AG04450 (cell line): ENCODE results near the gene NR2C1. TPM values are rescaled to one million over a fixed set of nuclear protein-coding genes. Genes with fewer than 3 reads are reported as not detected.

ENCODE experiments used
- CTCF ChIA-PET: fragments of 300-600, 350-600 bp; formaldehyde crosslinking; extraction: SDS; loops from one replicate; lab custom pipeline; 2022; ENCODE audit warnings: antibody characterized with exemption, inconsistent platforms; lab: Charles Lee
- POLR2A ChIA-PET: fragments of 350-600 bp; formaldehyde crosslinking; extraction: SDS; loops from one replicate; lab custom pipeline; 2021; ENCODE audit warnings: antibody characterized with exemption, inconsistent platforms; lab: Yijun Ruan, JAX
- DNase-seq: peaks from one replicate; pipeline ENCODE4 v3.0.0-alpha.2; 2011; ENCODE audit warnings: low read depth, low spot score
- H3K27ac ChIP-seq: one replicate; pipeline ENCODE4 v1.5.1; 2012; ENCODE audit warnings: low read depth, low read length, control low read depth
- H3K27me3 ChIP-seq: one replicate; pipeline ENCODE4 v1.6.0; 2012; ENCODE audit warnings: low read length; ENCODE audit not compliant: control insufficient read depth, insufficient read depth
- H3K4me3 ChIP-seq: 2 replicates; pipeline ENCODE4 v1.5.1; 2011; ENCODE audit warnings: mild to moderate bottlenecking, low read depth, low read length, control low read depth
- H3K9me3 ChIP-seq: 2 replicates; pipeline ENCODE4 v1.5.1; 2012; ENCODE audit warnings: low read length; ENCODE audit not compliant: control insufficient read depth, insufficient read depth
- polyA plus RNA-seq: library from polyadenylated mRNA; depleted of rRNA; stranded (reverse); fragments of >200 nt; gene quantifications from 2 replicates; pipeline ENCODE4 v1.2.3, GENCODE V29; 2011
- TF ChIP-seq, protein P1 (sequence below): IDR thresholded peaks from 2 replicates; pipeline ENCODE4 v1.5.1; 2011; ENCODE audit warnings: low read depth, low read length, control low read depth, inconsistent platforms

NR2C1 gene
- polyA plus RNA-seq, 1 experiment = 32.8 TPM

DNA sequence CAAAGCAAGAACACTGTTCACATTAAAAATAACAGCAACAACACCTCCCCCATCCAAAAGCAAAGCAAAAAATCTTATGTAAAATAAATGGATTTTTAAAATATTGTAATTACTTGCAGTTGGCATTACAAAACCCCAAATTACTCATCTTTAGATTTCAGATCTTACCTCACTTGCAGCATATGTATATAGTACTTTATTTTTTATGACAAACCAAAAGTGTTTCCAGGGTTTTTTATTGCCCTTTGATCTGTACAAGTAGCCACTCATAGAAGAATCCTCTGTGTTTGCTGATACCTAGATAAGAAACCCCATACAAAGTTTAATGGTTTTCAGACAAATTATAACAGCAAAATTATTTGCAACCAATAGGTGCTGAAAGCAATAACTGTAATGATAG is 12.2 kb upstream of the NR2C1 start:
- H3K9me3 ChIP-seq = no peaks in the 10 kb centered on the region
- ChIA-PET POLR2A (no interaction called here), CTCF (interaction anchor here (0.6 to 1.7 kb wide), 4 partner anchors 12 to 132 kb away, joined by 3 to 7 read pairs (median 4); partner anchors contain the start of genes NR2C1 and VEZT)
- TF ChIP-seq, protein P1, sequence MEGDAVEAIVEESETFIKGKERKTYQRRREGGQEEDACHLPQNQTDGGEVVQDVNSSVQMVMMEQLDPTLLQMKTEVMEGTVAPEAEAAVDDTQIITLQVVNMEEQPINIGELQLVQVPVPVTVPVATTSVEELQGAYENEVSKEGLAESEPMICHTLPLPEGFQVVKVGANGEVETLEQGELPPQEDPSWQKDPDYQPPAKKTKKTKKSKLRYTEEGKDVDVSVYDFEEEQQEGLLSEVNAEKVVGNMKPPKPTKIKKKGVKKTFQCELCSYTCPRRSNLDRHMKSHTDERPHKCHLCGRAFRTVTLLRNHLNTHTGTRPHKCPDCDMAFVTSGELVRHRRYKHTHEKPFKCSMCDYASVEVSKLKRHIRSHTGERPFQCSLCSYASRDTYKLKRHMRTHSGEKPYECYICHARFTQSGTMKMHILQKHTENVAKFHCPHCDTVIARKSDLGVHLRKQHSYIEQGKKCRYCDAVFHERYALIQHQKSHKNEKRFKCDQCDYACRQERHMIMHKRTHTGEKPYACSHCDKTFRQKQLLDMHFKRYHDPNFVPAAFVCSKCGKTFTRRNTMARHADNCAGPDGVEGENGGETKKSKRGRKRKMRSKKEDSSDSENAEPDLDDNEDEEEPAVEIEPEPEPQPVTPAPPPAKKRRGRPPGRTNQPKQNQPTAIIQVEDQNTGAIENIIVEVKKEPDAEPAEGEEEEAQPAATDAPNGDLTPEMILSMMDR = no peak
- H3K27ac ChIP-seq = no peak overlapping the region
- H3K4me3 ChIP-seq = no peak overlapping the region
- H3K27me3 ChIP-seq = no peaks in the 10 kb centered on the region
- no peak for DNase-seq

DNA sequence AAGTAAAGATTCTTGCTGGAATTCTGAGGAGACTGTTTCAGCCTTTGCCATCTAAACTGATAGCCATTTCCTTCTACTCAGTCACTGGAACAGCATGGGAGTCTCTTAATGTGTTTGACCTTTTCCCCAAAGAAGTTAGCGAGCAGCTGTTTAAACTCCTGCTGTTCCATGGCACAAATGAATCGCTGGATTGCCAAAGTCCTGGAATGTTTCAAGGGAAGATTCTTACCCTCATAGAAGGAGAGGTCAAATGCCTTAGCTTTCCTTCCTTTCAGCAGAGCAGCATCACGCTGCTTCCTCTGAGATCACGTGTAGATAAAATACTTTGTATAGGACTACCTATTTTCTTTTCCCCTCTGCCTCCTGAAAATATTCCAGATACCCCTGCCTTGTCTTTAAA is 10.5 kb upstream of the NR2C1 start:
- Histone ChIP-seq H3K27me3 (no peaks in the 10 kb centered on the region), H3K27ac (no peak overlapping the region), H3K9me3 (no peaks in the 10 kb centered on the region), H3K4me3 (no peak overlapping the region)
- CTCF ChIA-PET = interaction anchor here (1.0 to 2.9 kb wide), 4 partner anchors 11 to 254 kb away, joined by 3 to 17 read pairs (median 3); partner anchors contain the start of genes NR2C1 and VEZT
- POLR2A ChIA-PET = interaction anchor here (1.6 kb wide), 2 partner anchors 10 to 133 kb away, joined by 4 to 6 read pairs; partner anchors contain the start of genes FGD6, NR2C1 and VEZT
- DNase-seq = peak; percentile 66
- TF ChIP-seq, protein P1 = no peak

DNA sequence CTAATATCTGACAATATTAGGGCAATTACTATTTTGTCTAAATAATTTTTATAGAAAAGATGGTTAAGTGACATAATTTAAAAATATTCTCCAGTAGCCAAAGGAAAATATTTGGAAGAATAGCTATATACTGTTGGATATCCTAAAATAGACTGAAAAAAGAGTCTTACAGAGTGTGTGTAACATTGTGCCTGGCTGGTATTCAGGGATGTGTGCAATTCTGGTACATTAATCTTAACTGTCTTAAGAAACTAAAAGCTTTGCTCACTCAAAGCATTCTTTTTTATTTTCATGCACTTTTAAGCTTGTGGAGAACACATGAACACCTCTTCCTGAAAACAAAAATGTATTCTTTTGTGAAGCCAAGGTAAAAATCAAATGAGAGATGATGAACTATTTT is 10.1 kb upstream of the NR2C1 start:
- DNase-seq = no peak
- POLR2A ChIA-PET = interaction anchor here (1.1 to 1.6 kb wide), 3 partner anchors 10 to 390 kb away, joined by 4 to 6 read pairs (median 4); partner anchors contain the start of genes FGD6, METAP2, NR2C1 and VEZT
- Histone ChIP-seq H3K27ac (no peak overlapping the region), H3K4me3 (no peak overlapping the region), H3K9me3 (no peaks in the 10 kb centered on the region), H3K27me3 (no peaks in the 10 kb centered on the region)
- TF ChIP-seq, protein P1 = no peak
- CTCF ChIA-PET = interaction anchor here (1.0 to 2.9 kb wide), 4 partner anchors 10 to 254 kb away, joined by 3 to 17 read pairs (median 3); partner anchors contain the start of genes NR2C1 and VEZT

- Histone ChIP-seq H3K27ac (no peak overlapping the region), H3K27me3 (no peaks in the 10 kb centered on the region), H3K9me3 (no peaks in the 10 kb centered on the region), H3K4me3 (no peak overlapping the region)
- TF ChIP-seq, protein P1 = no peak
- ChIA-PET POLR2A (no interaction called here), CTCF (no interaction called here)
- no peak for DNase-seq
Observed at GRCh38 chr12:95077341-95077740, 3.9 kb upstream of the NR2C1 start.

DNA sequence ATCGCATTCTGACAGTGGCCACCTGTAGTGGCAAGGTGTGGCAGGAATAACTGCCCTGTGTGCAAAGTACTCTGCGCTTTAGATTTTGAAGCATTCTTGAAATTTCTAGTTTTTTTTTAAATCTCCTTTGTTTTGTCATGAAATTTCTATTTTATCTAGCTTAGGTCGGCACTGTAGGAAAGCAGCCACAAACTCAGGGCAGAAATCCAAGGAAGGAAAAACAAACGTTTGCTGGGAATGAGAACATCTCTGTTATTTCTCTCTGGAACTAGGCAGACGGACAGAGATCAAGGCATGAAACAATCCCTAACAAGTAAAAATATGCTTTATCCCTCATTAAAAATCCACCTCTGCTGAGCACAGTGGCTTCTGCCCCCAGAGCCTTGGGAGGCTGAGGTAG is 1.3 kb upstream of the NR2C1 start:
- TF ChIP-seq, protein P1 = no peak
- Histone ChIP-seq H3K4me3 (no peak overlapping the region), H3K9me3 (no peaks in the 10 kb centered on the region; the same call in 1 of the 2 replicates), H3K27me3 (no peaks in the 10 kb centered on the region), H3K27ac (no peak overlapping the region)
- no peak for DNase-seq
- CTCF ChIA-PET = no interaction called here
- POLR2A ChIA-PET = no interaction called here
